ENCODE data around the gene ZNF771.

Gene ZNF771

DNA sequence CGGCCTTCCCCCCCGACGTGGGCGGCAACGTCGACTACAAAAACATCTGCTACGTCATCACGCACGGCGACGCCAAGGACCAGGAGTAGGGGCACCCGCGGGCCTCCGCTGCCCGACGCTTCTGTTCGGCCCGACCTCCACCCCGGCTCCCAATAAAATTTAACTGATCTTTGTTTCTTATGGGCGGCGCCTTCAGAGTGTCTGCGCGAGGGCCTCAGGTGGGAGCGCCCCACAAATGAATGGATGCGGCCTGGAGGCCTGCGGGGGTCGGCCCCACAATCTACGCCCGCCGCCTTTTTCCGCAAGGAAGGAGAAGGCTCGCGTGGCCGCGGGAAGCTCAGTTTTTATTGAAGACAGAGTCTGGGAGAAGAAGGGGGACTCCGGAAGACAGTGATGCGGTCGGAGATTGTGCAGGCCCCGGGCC is 29.6 kb upstream of the ZNF771 start:
- peak overlapping the region; percentile 51 to 64 for H3K4me3 ChIP-seq (ENCODE audit: low read depth in 1 of 2, low read length in 2 of 2)

DNA sequence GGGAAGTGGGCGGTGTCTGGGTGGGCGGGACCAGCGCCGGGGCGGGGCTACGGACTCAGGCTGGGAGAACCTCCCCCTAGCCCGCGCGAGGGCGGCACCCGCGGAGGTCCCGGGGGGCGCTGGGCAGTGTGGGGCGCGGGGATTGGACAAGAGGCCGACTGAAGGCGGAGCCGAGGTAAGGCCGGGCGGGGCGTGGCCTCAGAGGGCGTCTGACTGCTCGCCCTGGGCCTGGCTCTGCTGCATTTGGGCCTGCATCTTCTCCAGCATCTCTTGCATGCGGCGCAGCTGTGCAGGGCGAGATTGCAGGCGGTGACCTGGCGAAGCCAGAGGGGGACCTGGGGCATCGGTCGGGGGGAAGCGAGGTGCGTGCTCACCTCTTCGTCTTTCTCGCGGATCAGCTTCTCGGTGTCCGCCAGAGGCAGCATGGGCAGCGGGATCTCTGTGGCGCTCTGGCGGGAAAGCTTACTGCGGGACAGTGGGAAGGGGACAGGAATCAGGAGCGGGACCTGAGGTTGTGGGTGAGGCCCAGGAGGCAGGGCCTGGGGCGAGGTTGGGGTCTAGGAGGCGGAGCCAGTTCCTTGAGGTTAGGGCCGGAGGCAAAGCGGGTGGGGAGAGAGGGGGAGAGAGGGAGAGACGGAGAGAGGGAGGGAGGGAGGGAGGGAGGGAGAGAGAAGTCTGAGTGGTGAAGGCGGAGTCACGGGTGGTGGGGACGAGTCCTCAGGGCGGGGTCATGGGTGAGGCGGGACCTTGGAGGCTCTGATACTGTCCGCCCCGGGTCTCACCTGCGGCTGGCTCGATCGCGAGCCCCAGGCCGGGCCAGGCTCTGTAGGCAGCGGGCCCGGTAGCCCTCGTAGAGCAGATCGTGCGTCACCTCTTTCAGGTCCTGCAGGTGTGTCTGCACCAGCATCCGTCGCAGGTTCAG is 28.9 kb upstream of the ZNF771 start:
- Histone ChIP-seq H2AFZ (ENCODE audit: low read depth, low read length) (peak overlapping the region; percentile 72), H4K20me1 (ENCODE audit: insufficient read depth, low read length) (peaks cover 3% of the 10 kb centered on the region; the same call in 1 of the 2 replicates), H3K27me3 (ENCODE audit: insufficient read depth, low read length, poor library complexity) (no peaks in the 10 kb centered on the region), H3K9ac (ENCODE audit: low read depth, low read length) (peak overlapping the region; percentile 91), H3K4me2 (ENCODE audit: insufficient read depth, low read length) (peak overlapping the region; percentile 92), H3K4me1 (ENCODE audit: insufficient read depth, low read length) (peaks cover 71% of the 10 kb centered on the region), H3K9me3 (ENCODE audit: insufficient read depth, low read length, severe bottlenecking) (no peaks in the 10 kb centered on the region), H3K79me2 (ENCODE audit: insufficient read depth, low read length) (peaks cover 48% of the 10 kb centered on the region), H3K36me3 (ENCODE audit: insufficient read depth, low read length) (peaks cover 18% of the 10 kb centered on the region), H3K27ac (ENCODE audit: low read length) (peak overlapping the region; percentile 98), H3K4me3 (ENCODE audit: low read depth in 1 of 2, low read length in 2 of 2) (peak overlapping the region; percentile 51 to 73)
- DNase-seq (peak; percentile 100), ATAC-seq (ENCODE audit: insufficient read depth, low read depth) (peak; percentile 76)
- no peak for TF ChIP-seq EZH2 (IDR thresholded peaks at IDR 0.05; ENCODE audit: borderline replicate concordance, low read depth, low read length, severe bottlenecking)
- TF ChIP-seq CTCF (IDR thresholded peaks at IDR 0.05; ENCODE audit: borderline replicate concordance, extremely low read depth, low read length, poor library complexity, severe bottlenecking): peak; percentile 25

More for the DNA sequence above, 29.6 kb upstream of the ZNF771 start:
- no peak for TF ChIP-seq EZH2 (IDR thresholded peaks at IDR 0.05; ENCODE audit: borderline replicate concordance, low read depth, low read length, severe bottlenecking)
- no peak for TF ChIP-seq CTCF (IDR thresholded peaks at IDR 0.05; ENCODE audit: borderline replicate concordance, extremely low read depth, low read length, poor library complexity, severe bottlenecking)
- peak overlapping the region; percentile 83 for H2AFZ ChIP-seq (ENCODE audit: low read depth, low read length)
- no peaks in the 10 kb centered on the region for H3K9me3 ChIP-seq (ENCODE audit: insufficient read depth, low read length, severe bottlenecking)
- H3K4me1 ChIP-seq (ENCODE audit: insufficient read depth, low read length): peaks cover 64% of the 10 kb centered on the region
- H3K27ac ChIP-seq (ENCODE audit: low read length): peak overlapping the region; percentile 98
- peak; percentile 92 for DNase-seq
- H3K27me3 ChIP-seq (ENCODE audit: insufficient read depth, low read length, poor library complexity): no peaks in the 10 kb centered on the region
- peaks cover 48% of the 10 kb centered on the region for H3K79me2 ChIP-seq (ENCODE audit: insufficient read depth, low read length)
- H3K9ac ChIP-seq (ENCODE audit: low read depth, low read length): peak overlapping the region; percentile 91
- H3K36me3 ChIP-seq (ENCODE audit: insufficient read depth, low read length): peaks cover 18% of the 10 kb centered on the region
- peak overlapping the region; percentile 92 for H3K4me2 ChIP-seq (ENCODE audit: insufficient read depth, low read length)
- H4K20me1 ChIP-seq (ENCODE audit: insufficient read depth, low read length): peaks cover 3% of the 10 kb centered on the region; the same call in 1 of the 2 replicates
- peak; percentile 39 for ATAC-seq (ENCODE audit: insufficient read depth, low read depth)

DNA sequence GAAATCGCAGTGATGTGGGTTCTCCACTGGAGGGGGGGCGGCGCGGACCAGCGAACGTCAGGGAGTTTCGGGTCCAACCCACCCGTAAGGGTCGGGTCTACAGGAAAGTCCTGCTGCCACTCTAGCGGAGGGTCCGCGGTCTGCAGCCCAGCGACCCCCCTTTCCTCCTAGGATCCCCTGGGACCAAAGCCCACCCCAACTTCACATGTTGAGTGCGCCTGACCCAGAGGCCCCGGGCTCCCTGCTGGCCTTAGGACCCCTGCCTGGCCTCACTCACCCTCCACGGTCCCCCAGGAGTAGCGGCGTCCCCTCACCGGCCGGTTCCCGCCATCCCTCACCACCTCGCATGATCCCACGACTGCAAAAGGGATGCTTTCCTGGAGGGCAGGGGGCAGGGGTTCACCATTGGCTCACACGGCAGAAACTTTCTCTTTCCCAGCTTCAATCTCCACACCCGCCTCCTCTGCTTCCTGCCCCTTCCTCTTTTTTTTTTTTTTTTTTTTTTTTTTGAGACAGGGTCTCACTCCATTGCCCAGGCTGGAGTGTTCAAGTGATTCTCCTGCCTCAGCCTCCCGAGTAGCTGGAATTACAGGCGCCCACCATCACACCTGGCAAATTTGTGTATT is 28.1 kb upstream of the ZNF771 start:
- peak overlapping the region; percentile 91 for H3K9ac ChIP-seq (ENCODE audit: low read depth, low read length)
- H3K36me3 ChIP-seq (ENCODE audit: insufficient read depth, low read length): peaks cover 18% of the 10 kb centered on the region
- peak overlapping the region; percentile 92 for H3K4me2 ChIP-seq (ENCODE audit: insufficient read depth, low read length)
- H3K4me3 ChIP-seq (ENCODE audit: low read depth in 1 of 2, low read length in 2 of 2): peak overlapping the region; percentile 19 to 73; a peak in 3 of 4 replicates
- H3K9me3 ChIP-seq (ENCODE audit: insufficient read depth, low read length, severe bottlenecking): no peaks in the 10 kb centered on the region
- peak overlapping the region; percentile 37; the same call in 1 of the 2 replicates for H2AFZ ChIP-seq (ENCODE audit: low read depth, low read length)
- peak overlapping the region; percentile 99 for H3K27ac ChIP-seq (ENCODE audit: low read length)
- DNase-seq (no peak), ATAC-seq (ENCODE audit: insufficient read depth, low read depth) (no peak)
- TF ChIP-seq EZH2 (IDR thresholded peaks at IDR 0.05; ENCODE audit: borderline replicate concordance, low read depth, low read length, severe bottlenecking): no peak
- TF ChIP-seq CTCF (IDR thresholded peaks at IDR 0.05; ENCODE audit: borderline replicate concordance, extremely low read depth, low read length, poor library complexity, severe bottlenecking): peak; percentile 11
- peaks cover 79% of the 10 kb centered on the region for H3K4me1 ChIP-seq (ENCODE audit: insufficient read depth, low read length)
- H3K27me3 ChIP-seq (ENCODE audit: insufficient read depth, low read length, poor library complexity): no peaks in the 10 kb centered on the region
- peaks cover 48% of the 10 kb centered on the region for H3K79me2 ChIP-seq (ENCODE audit: insufficient read depth, low read length)
- H4K20me1 ChIP-seq (ENCODE audit: insufficient read depth, low read length): peaks cover 3% of the 10 kb centered on the region; the same call in 1 of the 2 replicates
